Hepatocyte (in vitro differentiated cells): ENCODE results near the gene CHRNB1. TPM values are rescaled to one million over a fixed set of nuclear protein-coding genes. Genes with fewer than 3 reads are reported as not detected.
A peak's percentile ranks its signal among the peaks of the same experiment; 100 is the strongest.

Experiments
- DNase-seq: peaks from one replicate; pipeline ENCODE4 v3.0.0-alpha.2; 2016; ENCODE audit warnings: low spot score
- H2AFZ ChIP-seq: fragments of 200-600 bp; sonication (generic); 2 replicates; pipeline ENCODE4 v1.6.0; 2016; ENCODE audit warnings: antibody characterized with exemption, mild to moderate bottlenecking
- H3K27ac ChIP-seq: fragments of 200-600 bp; sonication (generic); 2 replicates; pipeline ENCODE4 v1.5.1; 2016; ENCODE audit warnings: mild to moderate bottlenecking
- H3K27me3 ChIP-seq: fragments of 200-600 bp; sonication (generic); 2 replicates; pipeline ENCODE4 v1.6.1; 2016
- H3K36me3 ChIP-seq: fragments of 200-600 bp; sonication (generic); replicated peaks from 2 replicates; pipeline ENCODE4 v1.5.1; 2016; ENCODE audit warnings: low read depth; ENCODE audit not compliant: insufficient read depth
- H3K4me1 ChIP-seq: fragments of 200-600 bp; sonication (generic); 2 replicates; pipeline ENCODE4 v1.5.1; 2016; ENCODE audit warnings: mild to moderate bottlenecking, moderate library complexity; ENCODE audit not compliant: insufficient read depth
- H3K4me2 ChIP-seq: fragments of 200-600 bp; sonication (generic); 2 replicates; pipeline ENCODE4 v1.6.0; 2016
- H3K4me3 ChIP-seq: fragments of 200-600 bp; sonication (generic); 2 replicates; pipeline ENCODE4 v1.5.1; 2016; ENCODE audit warnings: mild to moderate bottlenecking
- H3K79me2 ChIP-seq: fragments of 200-600 bp; sonication (generic); 2 replicates; pipeline ENCODE4 v1.6.0; 2017; ENCODE audit warnings: mild to moderate bottlenecking
- H3K9me2 ChIP-seq: fragments of 200-600 bp; sonication (generic); replicated peaks from 2 replicates; pipeline ENCODE4 v1.6.0; 2017; ENCODE audit warnings: mild to moderate bottlenecking; ENCODE audit not compliant: insufficient read depth
- H3K9me3 ChIP-seq: fragments of 200-600 bp; sonication (generic); 2 replicates; pipeline ENCODE4 v1.5.1; 2016; ENCODE audit warnings: low read depth, mild to moderate bottlenecking
- H4K20me1 ChIP-seq: fragments of 200-600 bp; sonication (generic); 2 replicates; pipeline ENCODE4 v1.6.0; 2016; ENCODE audit warnings: mild to moderate bottlenecking; ENCODE audit not compliant: insufficient read depth, poor library complexity, severe bottlenecking
- EZH2 ChIP-seq: fragments of 200-600 bp; sonication (generic); IDR thresholded peaks from 2 replicates; pipeline ENCODE4 v1.6.1; 2016; ENCODE audit warnings: antibody characterized with exemption, mild to moderate bottlenecking, borderline replicate concordance
- EZH2phosphoT487 ChIP-seq: fragments of 200-600 bp; sonication (generic); IDR thresholded peaks from one replicate; pipeline ENCODE4 v1.6.1; 2018; ENCODE audit warnings: antibody characterized with exemption, mild to moderate bottlenecking, low read depth, moderate library complexity; ENCODE audit not compliant: unreplicated experiment, severe bottlenecking
- WGBS: methylation state at CpG from one replicate; pipeline ENCODE4 v1.1.6; 2016; ENCODE audit warnings: low lambda C conversion rate; ENCODE audit errors: missing lambda C conversion rate; 5-methylcytosine and 5-hydroxymethylcytosine counted together
- polyA plus RNA-seq: library from polyadenylated mRNA; unstranded; fragments of >200 nt; fragmentation: Nextera tagmentation; extraction: Ambion mirVana; gene quantifications from 2 replicates; pipeline ENCODE4 v1.2.1, GENCODE V29; 2016
- total RNA-seq: library from RNA; depleted of rRNA; stranded (reverse); fragments of >200 nt; gene quantifications from 2 replicates; pipeline ENCODE4 v1.2.3, GENCODE V29; 2014
- TF ChIP-seq, protein P1 (sequence below): fragments of 200-600 bp; sonication (generic); IDR thresholded peaks from 2 replicates; pipeline ENCODE4 v1.5.1; 2016; ENCODE audit warnings: antibody characterized with exemption, mild to moderate bottlenecking; ENCODE audit not compliant: poor library complexity

The CHRNB1 gene, protein sequence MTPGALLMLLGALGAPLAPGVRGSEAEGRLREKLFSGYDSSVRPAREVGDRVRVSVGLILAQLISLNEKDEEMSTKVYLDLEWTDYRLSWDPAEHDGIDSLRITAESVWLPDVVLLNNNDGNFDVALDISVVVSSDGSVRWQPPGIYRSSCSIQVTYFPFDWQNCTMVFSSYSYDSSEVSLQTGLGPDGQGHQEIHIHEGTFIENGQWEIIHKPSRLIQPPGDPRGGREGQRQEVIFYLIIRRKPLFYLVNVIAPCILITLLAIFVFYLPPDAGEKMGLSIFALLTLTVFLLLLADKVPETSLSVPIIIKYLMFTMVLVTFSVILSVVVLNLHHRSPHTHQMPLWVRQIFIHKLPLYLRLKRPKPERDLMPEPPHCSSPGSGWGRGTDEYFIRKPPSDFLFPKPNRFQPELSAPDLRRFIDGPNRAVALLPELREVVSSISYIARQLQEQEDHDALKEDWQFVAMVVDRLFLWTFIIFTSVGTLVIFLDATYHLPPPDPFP
- total RNA-seq, result 10.9 and 12.4 TPM in 2 replicates
- 16.9 and 17.5 TPM in 2 replicates for polyA plus RNA-seq

DNA sequence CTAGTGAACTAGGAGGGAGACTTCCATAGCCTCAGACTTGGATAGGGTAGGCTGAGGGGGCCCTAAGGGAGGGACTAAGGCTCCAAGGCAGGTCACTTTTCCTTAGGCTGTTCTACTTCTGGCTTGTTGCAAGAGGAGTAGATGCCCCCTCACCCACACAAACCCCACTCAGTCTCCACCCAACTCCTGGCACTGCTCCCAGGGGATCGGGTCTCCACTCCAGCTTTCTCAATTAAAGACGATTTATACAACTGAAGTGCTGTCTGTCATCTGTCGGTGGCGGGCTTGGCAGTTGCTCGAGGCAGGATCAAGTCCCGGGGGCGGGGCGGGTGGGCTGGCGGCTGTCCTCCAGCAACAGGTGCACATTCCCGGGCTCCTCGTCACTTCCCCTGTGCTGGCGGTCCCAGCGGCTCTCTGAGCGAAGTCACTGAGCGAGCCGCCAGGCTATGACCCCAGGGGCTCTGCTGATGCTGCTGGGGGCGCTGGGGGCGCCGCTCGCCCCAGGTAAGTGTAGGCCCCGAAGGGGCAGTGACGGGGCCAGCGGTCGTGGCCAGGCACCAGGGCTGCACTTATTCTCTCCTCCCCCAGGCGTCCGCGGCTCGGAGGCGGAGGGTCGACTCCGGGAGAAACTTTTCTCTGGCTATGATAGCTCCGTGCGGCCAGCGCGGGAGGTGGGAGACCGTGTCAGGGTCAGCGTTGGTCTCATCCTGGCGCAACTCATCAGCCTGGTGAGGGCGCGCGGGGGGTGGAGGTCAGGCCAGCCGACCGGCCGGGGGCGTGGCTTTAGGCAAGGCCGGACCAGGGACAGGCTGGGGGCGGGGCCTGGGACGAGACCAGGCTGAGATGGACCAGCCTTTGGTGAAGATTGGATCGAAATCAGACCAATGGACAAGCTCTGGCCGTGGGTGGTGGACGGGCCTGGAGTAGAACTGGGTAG lies at the start of gene CHRNB1:
Gene CHRNB1, plus strand, starts transcription at position 380 of the 937 bp plus-strand sequence. Its CDS starts 67 bp downstream, at position 447.
- TF ChIP-seq EZH2phosphoT487 (no peak), EZH2 (peak; percentile 34)
- TF ChIP-seq, protein P1, sequence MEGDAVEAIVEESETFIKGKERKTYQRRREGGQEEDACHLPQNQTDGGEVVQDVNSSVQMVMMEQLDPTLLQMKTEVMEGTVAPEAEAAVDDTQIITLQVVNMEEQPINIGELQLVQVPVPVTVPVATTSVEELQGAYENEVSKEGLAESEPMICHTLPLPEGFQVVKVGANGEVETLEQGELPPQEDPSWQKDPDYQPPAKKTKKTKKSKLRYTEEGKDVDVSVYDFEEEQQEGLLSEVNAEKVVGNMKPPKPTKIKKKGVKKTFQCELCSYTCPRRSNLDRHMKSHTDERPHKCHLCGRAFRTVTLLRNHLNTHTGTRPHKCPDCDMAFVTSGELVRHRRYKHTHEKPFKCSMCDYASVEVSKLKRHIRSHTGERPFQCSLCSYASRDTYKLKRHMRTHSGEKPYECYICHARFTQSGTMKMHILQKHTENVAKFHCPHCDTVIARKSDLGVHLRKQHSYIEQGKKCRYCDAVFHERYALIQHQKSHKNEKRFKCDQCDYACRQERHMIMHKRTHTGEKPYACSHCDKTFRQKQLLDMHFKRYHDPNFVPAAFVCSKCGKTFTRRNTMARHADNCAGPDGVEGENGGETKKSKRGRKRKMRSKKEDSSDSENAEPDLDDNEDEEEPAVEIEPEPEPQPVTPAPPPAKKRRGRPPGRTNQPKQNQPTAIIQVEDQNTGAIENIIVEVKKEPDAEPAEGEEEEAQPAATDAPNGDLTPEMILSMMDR, result no peak
- no peaks in the 10 kb centered on the region for H3K9me2 ChIP-seq
- DNase-seq, result peak; percentile 85
- WGBS, result 8% methylated on average over 41 of the region's 51 CpGs
- no peaks in the 10 kb centered on the region for H4K20me1 ChIP-seq
- H3K4me2 ChIP-seq, result peak within 1 kb of the TSS; percentile 95
- no peaks in the 10 kb centered on the region for H3K36me3 ChIP-seq
- H3K27me3 ChIP-seq, result peaks cover 11% of the 10 kb centered on the region
- peak within 1 kb of the TSS; percentile 55 for H3K4me3 ChIP-seq
- peak within 1 kb of the TSS; percentile 93 for H2AFZ ChIP-seq
- no peaks in the 10 kb centered on the region for H3K9me3 ChIP-seq
- peak within 1 kb of the TSS; percentile 80 for H3K27ac ChIP-seq
- no peaks in the 10 kb centered on the region for H3K79me2 ChIP-seq
- peaks cover 16% of the 10 kb centered on the region for H3K4me1 ChIP-seq

DNA sequence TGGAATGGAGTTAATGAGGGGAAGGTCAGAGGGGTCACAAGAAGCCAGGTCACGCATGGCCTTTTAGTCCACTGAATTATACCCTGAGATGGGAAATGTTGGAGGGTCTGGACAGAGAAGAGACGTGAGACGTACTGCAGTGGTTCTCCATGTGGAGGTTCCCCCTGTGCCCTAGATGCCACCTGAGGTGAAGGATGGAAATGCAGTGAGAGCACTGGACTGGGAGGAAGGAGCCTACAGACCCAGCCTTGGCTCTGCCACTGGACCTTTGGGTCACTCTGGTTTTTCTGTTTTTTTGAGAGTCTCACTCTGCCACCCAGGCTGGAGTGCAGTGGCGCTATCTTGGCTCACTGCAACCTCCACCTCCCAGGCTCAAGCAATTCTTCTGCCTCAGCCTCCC lies 48.7 kb upstream of the CHRNB1 start:
- no peaks in the 10 kb centered on the region for H3K27me3 ChIP-seq
- H3K9me3 ChIP-seq, result no peaks in the 10 kb centered on the region
- H2AFZ ChIP-seq, result no peak overlapping the region
- WGBS, result 93% methylated on average over 4 of the region's 4 CpGs
- TF ChIP-seq EZH2phosphoT487 (no peak), EZH2 (no peak)
- TF ChIP-seq, protein P1, result no peak
- no peak overlapping the region for H3K27ac ChIP-seq
- H3K4me1 ChIP-seq, result peaks cover 9% of the 10 kb centered on the region
- no peak for DNase-seq
- H3K4me3 ChIP-seq, result no peak overlapping the region
- no peaks in the 10 kb centered on the region for H3K36me3 ChIP-seq
- H3K4me2 ChIP-seq, result no peak overlapping the region
- H4K20me1 ChIP-seq, result no peaks in the 10 kb centered on the region
- peaks cover 10% of the 10 kb centered on the region for H3K79me2 ChIP-seq
- no peaks in the 10 kb centered on the region for H3K9me2 ChIP-seq

DNA sequence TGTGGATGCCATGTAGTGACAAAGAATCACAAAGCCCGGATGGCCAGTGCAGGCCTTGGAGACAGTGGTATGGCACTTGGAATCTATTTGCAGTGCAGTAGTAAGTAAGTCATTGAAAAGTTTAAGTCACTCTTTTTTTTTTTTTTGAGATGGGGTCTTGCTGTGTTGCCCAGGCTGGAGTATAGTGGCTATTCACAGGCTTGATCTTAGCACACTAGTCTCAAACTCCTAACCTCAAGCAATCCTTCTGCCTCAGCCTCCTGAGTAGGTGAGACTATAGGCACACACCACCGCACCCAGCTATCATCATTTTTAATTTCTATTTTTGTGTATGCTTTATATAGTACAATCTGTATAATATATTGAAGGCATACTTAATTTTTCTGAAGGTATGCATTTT lies 46.2 kb upstream of the CHRNB1 start:
- H3K9me2 ChIP-seq, result no peaks in the 10 kb centered on the region
- 93% methylated on average over 2 of the region's 2 CpGs for WGBS
- H3K9me3 ChIP-seq, result no peaks in the 10 kb centered on the region
- no peak overlapping the region for H2AFZ ChIP-seq
- no peaks in the 10 kb centered on the region for H3K27me3 ChIP-seq
- no peak overlapping the region for H3K4me2 ChIP-seq
- no peaks in the 10 kb centered on the region for H3K36me3 ChIP-seq
- no peak overlapping the region for H3K4me3 ChIP-seq
- H3K79me2 ChIP-seq, result peaks cover 17% of the 10 kb centered on the region
- H3K4me1 ChIP-seq, result peaks cover 10% of the 10 kb centered on the region
- H3K27ac ChIP-seq, result no peak overlapping the region
- DNase-seq, result no peak
- TF ChIP-seq EZH2 (no peak), EZH2phosphoT487 (no peak)
- TF ChIP-seq, protein P1, result no peak
- no peaks in the 10 kb centered on the region for H4K20me1 ChIP-seq
